Measurements from ENCODE around the gene STX7.

The STX7 gene

DNA sequence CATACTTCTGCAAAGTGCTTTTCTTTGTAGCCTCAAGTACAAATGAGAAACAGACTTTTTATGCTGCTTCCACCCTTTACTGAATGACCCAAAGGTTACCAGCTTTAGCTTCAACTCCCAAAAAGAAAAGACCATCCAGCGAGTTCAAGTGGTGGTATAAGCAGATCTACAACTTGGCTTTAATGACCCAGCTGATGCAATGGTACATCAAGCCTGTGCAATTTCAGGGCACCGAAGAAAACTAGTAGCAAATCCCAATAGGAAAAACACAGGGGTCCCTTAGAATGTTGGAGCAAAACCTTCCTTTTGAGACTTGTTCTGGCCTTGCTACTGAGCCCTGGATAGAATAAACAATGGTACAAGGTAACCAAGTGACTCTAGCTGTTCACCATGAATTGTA lies 33.8 kb downstream of the STX7 start:
- H3K36me3 ChIP-seq (ENCODE audit: insufficient read depth, low read length): no peaks in the 10 kb centered on the region
- DNase-seq (no peak), ATAC-seq (ENCODE audit: insufficient read depth, low read depth) (no peak)
- no peaks in the 10 kb centered on the region for H3K79me2 ChIP-seq (ENCODE audit: insufficient read depth, low read length)
- peaks cover 5% of the 10 kb centered on the region; the same call in 1 of the 2 replicates for H4K20me1 ChIP-seq (ENCODE audit: insufficient read depth, low read length)
- H3K4me2 ChIP-seq (ENCODE audit: insufficient read depth, low read length): no peak overlapping the region
- no peak overlapping the region for H3K27ac ChIP-seq (ENCODE audit: low read length)
- no peaks in the 10 kb centered on the region for H3K4me1 ChIP-seq (ENCODE audit: insufficient read depth, low read length)
- H3K9ac ChIP-seq (ENCODE audit: low read depth, low read length): no peak overlapping the region
- H3K9me3 ChIP-seq (ENCODE audit: insufficient read depth, low read length, severe bottlenecking): no peaks in the 10 kb centered on the region
- no peak for TF ChIP-seq EZH2 (IDR thresholded peaks at IDR 0.05; ENCODE audit: borderline replicate concordance, low read depth, low read length, severe bottlenecking)
- TF ChIP-seq, protein P1, sequence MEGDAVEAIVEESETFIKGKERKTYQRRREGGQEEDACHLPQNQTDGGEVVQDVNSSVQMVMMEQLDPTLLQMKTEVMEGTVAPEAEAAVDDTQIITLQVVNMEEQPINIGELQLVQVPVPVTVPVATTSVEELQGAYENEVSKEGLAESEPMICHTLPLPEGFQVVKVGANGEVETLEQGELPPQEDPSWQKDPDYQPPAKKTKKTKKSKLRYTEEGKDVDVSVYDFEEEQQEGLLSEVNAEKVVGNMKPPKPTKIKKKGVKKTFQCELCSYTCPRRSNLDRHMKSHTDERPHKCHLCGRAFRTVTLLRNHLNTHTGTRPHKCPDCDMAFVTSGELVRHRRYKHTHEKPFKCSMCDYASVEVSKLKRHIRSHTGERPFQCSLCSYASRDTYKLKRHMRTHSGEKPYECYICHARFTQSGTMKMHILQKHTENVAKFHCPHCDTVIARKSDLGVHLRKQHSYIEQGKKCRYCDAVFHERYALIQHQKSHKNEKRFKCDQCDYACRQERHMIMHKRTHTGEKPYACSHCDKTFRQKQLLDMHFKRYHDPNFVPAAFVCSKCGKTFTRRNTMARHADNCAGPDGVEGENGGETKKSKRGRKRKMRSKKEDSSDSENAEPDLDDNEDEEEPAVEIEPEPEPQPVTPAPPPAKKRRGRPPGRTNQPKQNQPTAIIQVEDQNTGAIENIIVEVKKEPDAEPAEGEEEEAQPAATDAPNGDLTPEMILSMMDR (IDR thresholded peaks at IDR 0.05; ENCODE audit: borderline replicate concordance, extremely low read depth, low read length, poor library complexity, severe bottlenecking): no peak
- H3K4me3 ChIP-seq (ENCODE audit: low read depth in 1 of 2, low read length in 2 of 2): no peak overlapping the region
- H3K27me3 ChIP-seq (ENCODE audit: insufficient read depth, low read length, poor library complexity): no peaks in the 10 kb centered on the region
- H2AFZ ChIP-seq (ENCODE audit: low read depth, low read length): no peak overlapping the region

- H3K36me3 ChIP-seq (ENCODE audit: insufficient read depth, low read length): no peaks in the 10 kb centered on the region
- no peak overlapping the region for H2AFZ ChIP-seq (ENCODE audit: low read depth, low read length)
- no peaks in the 10 kb centered on the region for H3K9me3 ChIP-seq (ENCODE audit: insufficient read depth, low read length, severe bottlenecking)
- H3K4me1 ChIP-seq (ENCODE audit: insufficient read depth, low read length): no peaks in the 10 kb centered on the region
- H3K27ac ChIP-seq (ENCODE audit: low read length): no peak overlapping the region
- TF ChIP-seq, protein P1 (IDR thresholded peaks at IDR 0.05; ENCODE audit: borderline replicate concordance, extremely low read depth, low read length, poor library complexity, severe bottlenecking): no peak
- TF ChIP-seq EZH2 (IDR thresholded peaks at IDR 0.05; ENCODE audit: borderline replicate concordance, low read depth, low read length, severe bottlenecking): no peak
- H3K27me3 ChIP-seq (ENCODE audit: insufficient read depth, low read length, poor library complexity): no peaks in the 10 kb centered on the region
- no peak overlapping the region for H3K9ac ChIP-seq (ENCODE audit: low read depth, low read length)
- H3K79me2 ChIP-seq (ENCODE audit: insufficient read depth, low read length): no peaks in the 10 kb centered on the region
- DNase-seq (no peak), ATAC-seq (ENCODE audit: insufficient read depth, low read depth) (no peak)
- no peak overlapping the region for H3K4me3 ChIP-seq (ENCODE audit: low read depth in 1 of 2, low read length in 2 of 2)
- H4K20me1 ChIP-seq (ENCODE audit: insufficient read depth, low read length): peaks cover 5% of the 10 kb centered on the region; the same call in 1 of the 2 replicates
- H3K4me2 ChIP-seq (ENCODE audit: insufficient read depth, low read length): no peak overlapping the region
These were observed 34.2 kb downstream of the STX7 start for GRCh38 chr6:132478674-132479073.

DNA sequence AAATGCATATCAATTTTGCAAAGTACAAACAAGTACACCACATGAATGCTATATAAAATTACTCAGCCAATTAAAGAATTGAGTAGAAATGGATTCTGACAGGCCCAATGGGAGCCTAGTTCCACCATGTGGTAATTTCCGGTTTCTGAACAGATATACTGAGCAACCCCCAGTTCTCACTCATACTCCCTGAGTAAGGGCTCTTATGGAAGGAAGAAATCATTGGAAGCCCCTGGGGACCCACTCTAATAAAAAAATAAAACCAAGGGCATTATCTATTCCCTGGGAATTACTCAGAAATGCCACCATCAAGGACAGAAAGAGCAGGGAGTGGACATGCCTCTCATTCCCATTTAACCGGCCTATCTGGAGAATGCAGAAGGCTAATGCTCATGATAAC lies 34.6 kb downstream of the STX7 start:
- Histone ChIP-seq H3K27me3 (ENCODE audit: insufficient read depth, low read length, poor library complexity) (no peaks in the 10 kb centered on the region), H3K4me3 (ENCODE audit: low read depth in 1 of 2, low read length in 2 of 2) (no peak overlapping the region), H3K9me3 (ENCODE audit: insufficient read depth, low read length, severe bottlenecking) (no peaks in the 10 kb centered on the region), H2AFZ (ENCODE audit: low read depth, low read length) (no peak overlapping the region), H3K36me3 (ENCODE audit: insufficient read depth, low read length) (no peaks in the 10 kb centered on the region), H3K4me1 (ENCODE audit: insufficient read depth, low read length) (no peaks in the 10 kb centered on the region), H3K9ac (ENCODE audit: low read depth, low read length) (no peak overlapping the region), H3K27ac (ENCODE audit: low read length) (no peak overlapping the region), H3K79me2 (ENCODE audit: insufficient read depth, low read length) (no peaks in the 10 kb centered on the region), H3K4me2 (ENCODE audit: insufficient read depth, low read length) (no peak overlapping the region), H4K20me1 (ENCODE audit: insufficient read depth, low read length) (peaks cover 5% of the 10 kb centered on the region; the same call in 1 of the 2 replicates)
- DNase-seq: no peak
- no peak for TF ChIP-seq EZH2 (IDR thresholded peaks at IDR 0.05; ENCODE audit: borderline replicate concordance, low read depth, low read length, severe bottlenecking)
- TF ChIP-seq, protein P1 (IDR thresholded peaks at IDR 0.05; ENCODE audit: borderline replicate concordance, extremely low read depth, low read length, poor library complexity, severe bottlenecking): no peak
- no peak for ATAC-seq (ENCODE audit: insufficient read depth, low read depth)

GRCh38 chr6:132476688-132477087 lies 36.2 kb downstream of the STX7 start:
- ATAC-seq (ENCODE audit: insufficient read depth, low read depth) (no peak), DNase-seq (no peak)
- Histone ChIP-seq H3K4me2 (ENCODE audit: insufficient read depth, low read length) (no peak overlapping the region), H2AFZ (ENCODE audit: low read depth, low read length) (no peak overlapping the region), H3K27me3 (ENCODE audit: insufficient read depth, low read length, poor library complexity) (no peaks in the 10 kb centered on the region), H3K9me3 (ENCODE audit: insufficient read depth, low read length, severe bottlenecking) (no peaks in the 10 kb centered on the region), H3K36me3 (ENCODE audit: insufficient read depth, low read length) (no peaks in the 10 kb centered on the region), H3K79me2 (ENCODE audit: insufficient read depth, low read length) (no peaks in the 10 kb centered on the region), H4K20me1 (ENCODE audit: insufficient read depth, low read length) (peaks cover 5% of the 10 kb centered on the region; the same call in 1 of the 2 replicates), H3K4me3 (ENCODE audit: low read depth in 1 of 2, low read length in 2 of 2) (no peak overlapping the region), H3K27ac (ENCODE audit: low read length) (no peak overlapping the region), H3K9ac (ENCODE audit: low read depth, low read length) (no peak overlapping the region), H3K4me1 (ENCODE audit: insufficient read depth, low read length) (no peaks in the 10 kb centered on the region)
- no peak for TF ChIP-seq EZH2 (IDR thresholded peaks at IDR 0.05; ENCODE audit: borderline replicate concordance, low read depth, low read length, severe bottlenecking)
- TF ChIP-seq, protein P1 (IDR thresholded peaks at IDR 0.05; ENCODE audit: borderline replicate concordance, extremely low read depth, low read length, poor library complexity, severe bottlenecking): no peak
